HCT116 (cell line): ENCODE results near the gene INPP5F.

Source experiments
- EZH2 ChIP-seq: fragments of 200-600 bp; sonication (generic); IDR thresholded peaks from 2 replicates; pipeline ENCODE4 v1.6.1; 2017; ENCODE audit warnings: antibody characterized with exemption, mixed run types
- EZH2phosphoT487 ChIP-seq: fragments of 200-600 bp; IDR thresholded peaks from 2 replicates; pipeline ENCODE4 v1.6.1; 2018; ENCODE audit warnings: antibody characterized with exemption, borderline replicate concordance
- TF ChIP-seq, protein P1 (sequence below), 3 experiments: fragments of 200-600 bp in 1 of 3; sonication (generic) in 1 of 3; IDR thresholded peaks in 2 of 3; conservative IDR thresholded peaks in 1 of 3; 2 replicates each; pipeline ENCODE4 v1.5.1; 2012 to 2017; ENCODE audit warnings: low read depth in 2 of 3, low read length in 2 of 3, antibody characterized with exemption in 1 of 3, borderline replicate concordance in 1 of 3, control low read depth in 1 of 3, mild to moderate bottlenecking in 1 of 3, mixed read lengths in 1 of 3, mixed run types in 1 of 3, moderate library complexity in 1 of 3; ENCODE audit not compliant: insufficient read depth in 1 of 3

DNA sequence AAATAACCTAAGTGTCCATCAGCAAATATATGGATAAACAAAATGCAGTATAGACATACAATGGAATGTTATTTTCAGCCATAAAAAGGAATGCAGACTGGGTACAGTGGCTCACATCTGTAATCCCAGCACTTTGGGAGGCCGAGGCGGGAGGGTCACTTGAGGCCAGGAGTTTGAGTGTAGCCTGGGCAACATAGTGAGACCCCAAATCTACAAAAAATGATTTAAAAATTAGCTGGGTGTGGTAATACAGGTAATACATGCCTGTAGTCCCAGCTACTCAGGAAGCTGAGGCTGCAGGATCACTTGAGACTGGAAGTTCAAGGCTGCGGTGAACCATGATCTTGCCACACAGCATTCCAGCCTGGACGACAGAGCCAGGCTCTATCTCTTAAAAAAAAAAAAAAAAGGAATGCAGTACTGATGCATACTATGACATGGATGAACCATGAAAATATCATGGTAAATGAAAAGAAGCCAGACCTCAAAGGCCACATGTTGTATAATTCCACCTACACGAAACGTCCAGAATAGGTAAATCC, 139.9 kb downstream of the INPP5F start:
- no peak for TF ChIP-seq EZH2phosphoT487
- TF ChIP-seq EZH2: no peak
- TF ChIP-seq, protein P1, sequence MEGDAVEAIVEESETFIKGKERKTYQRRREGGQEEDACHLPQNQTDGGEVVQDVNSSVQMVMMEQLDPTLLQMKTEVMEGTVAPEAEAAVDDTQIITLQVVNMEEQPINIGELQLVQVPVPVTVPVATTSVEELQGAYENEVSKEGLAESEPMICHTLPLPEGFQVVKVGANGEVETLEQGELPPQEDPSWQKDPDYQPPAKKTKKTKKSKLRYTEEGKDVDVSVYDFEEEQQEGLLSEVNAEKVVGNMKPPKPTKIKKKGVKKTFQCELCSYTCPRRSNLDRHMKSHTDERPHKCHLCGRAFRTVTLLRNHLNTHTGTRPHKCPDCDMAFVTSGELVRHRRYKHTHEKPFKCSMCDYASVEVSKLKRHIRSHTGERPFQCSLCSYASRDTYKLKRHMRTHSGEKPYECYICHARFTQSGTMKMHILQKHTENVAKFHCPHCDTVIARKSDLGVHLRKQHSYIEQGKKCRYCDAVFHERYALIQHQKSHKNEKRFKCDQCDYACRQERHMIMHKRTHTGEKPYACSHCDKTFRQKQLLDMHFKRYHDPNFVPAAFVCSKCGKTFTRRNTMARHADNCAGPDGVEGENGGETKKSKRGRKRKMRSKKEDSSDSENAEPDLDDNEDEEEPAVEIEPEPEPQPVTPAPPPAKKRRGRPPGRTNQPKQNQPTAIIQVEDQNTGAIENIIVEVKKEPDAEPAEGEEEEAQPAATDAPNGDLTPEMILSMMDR (IDR thresholded peaks at IDR 0.05 in 2 of 3, conservative IDR thresholded peaks at IDR 0.05 in 1 of 3; ENCODE audit: borderline replicate concordance in 1 of 3, insufficient read depth in 1 of 3, low read depth in 2 of 3, low read length in 2 of 3): no peak
